ENCODE results near the gene RABGAP1L. TPM values are rescaled to one million over a fixed set of nuclear protein-coding genes. Genes with fewer than 3 reads are reported as not detected.
"Not testable (repeated sequence)": the region's sequence is repeated elsewhere in the genome, so short reads cannot be mapped to it uniquely, and the experiment has no call there.

RABGAP1L gene
- total RNA-seq, 1 experiment from 2014 or later: 76.9 TPM

- no peak for TF ChIP-seq PRDM15 (CRISPR knock-in tag; IDR thresholded peaks at IDR 0.05)
- no peak for TF ChIP-seq ZBTB21 (CRISPR knock-in tag; IDR thresholded peaks at IDR 0.05; ENCODE audit: borderline replicate concordance)
- no peak for TF ChIP-seq TEAD4 (CRISPR knock-in tag; IDR thresholded peaks at IDR 0.05)
- no peak for TF ChIP-seq MXD4 (CRISPR knock-in tag; IDR thresholded peaks at IDR 0.05; ENCODE audit: borderline replicate concordance)
Observed at GRCh38 chr1:174314433-174314832, 155.1 kb downstream of the RABGAP1L start (continued).

GRCh38 chr1:174315239-174315638 is 155.9 kb downstream of the RABGAP1L start:
- no peak overlapping the region for H3K4me3 Mint-ChIP-seq
- ATAC-seq: no peak
- H3K36me3 Mint-ChIP-seq: peaks cover 55% of the 10 kb centered on the region
- peaks cover 80% of the 10 kb centered on the region for H3K9me3 Mint-ChIP-seq
- TF ChIP-seq ZBTB43 (CRISPR knock-in tag; IDR thresholded peaks at IDR 0.05) (no peak), PRRX2 (CRISPR knock-in tag; IDR thresholded peaks at IDR 0.05) (no peak), JAZF1 (CRISPR knock-in tag; IDR thresholded peaks at IDR 0.05) (no peak), TP53 (CRISPR knock-in tag; IDR thresholded peaks at IDR 0.05) (no peak), GABPB1 (CRISPR knock-in tag; IDR thresholded peaks at IDR 0.05) (no peak), ZBTB21 (CRISPR knock-in tag; IDR thresholded peaks at IDR 0.05; ENCODE audit: borderline replicate concordance) (no peak), MLX (CRISPR knock-in tag; IDR thresholded peaks at IDR 0.05) (no peak), ESRRA (CRISPR knock-in tag; IDR thresholded peaks at IDR 0.05; ENCODE audit: borderline replicate concordance) (no peak), ELF4 (CRISPR knock-in tag; IDR thresholded peaks at IDR 0.05; ENCODE audit: low read depth) (no peak), CTCF (IDR thresholded peaks at IDR 0.05) (no peak), CDX4 (CRISPR knock-in tag; IDR thresholded peaks at IDR 0.05; ENCODE audit: borderline replicate concordance) (no peak), ZNF423 (CRISPR knock-in tag; IDR thresholded peaks at IDR 0.05) (no peak), AFF4 (CRISPR knock-in tag; IDR thresholded peaks at IDR 0.05; ENCODE audit: borderline replicate concordance) (no peak), IRF2 (CRISPR knock-in tag; IDR thresholded peaks at IDR 0.05; ENCODE audit: borderline replicate concordance, low read depth) (no peak), E2F4 (CRISPR knock-in tag; IDR thresholded peaks at IDR 0.05; ENCODE audit: borderline replicate concordance, low read depth) (no peak), ZNF232 (CRISPR knock-in tag; IDR thresholded peaks at IDR 0.05) (no peak), RORB (CRISPR knock-in tag; IDR thresholded peaks at IDR 0.05) (no peak), GTF2I (CRISPR knock-in tag; conservative IDR thresholded peaks at IDR 0.05) (no peak), NFE2L1 (CRISPR knock-in tag; IDR thresholded peaks at IDR 0.05) (no peak), OVOL2 (CRISPR knock-in tag; IDR thresholded peaks at IDR 0.05; ENCODE audit: borderline replicate concordance) (no peak)
- no peaks in the 10 kb centered on the region for H3K4me1 Mint-ChIP-seq
- H3K27ac Mint-ChIP-seq: no peak overlapping the region
- CTCF ChIA-PET: no interaction called here
- no peaks in the 10 kb centered on the region for H3K27me3 Mint-ChIP-seq (ENCODE audit: low read depth)
- POLR2A ChIA-PET: no interaction called here
- DNase-seq (ENCODE audit: low spot score): no peak

- H3K4me1 Mint-ChIP-seq; POLR2A ChIA-PET; H3K27me3 Mint-ChIP-seq (ENCODE audit: low read depth); ATAC-seq; H3K27ac Mint-ChIP-seq; DNase-seq (ENCODE audit: low spot score); CTCF ChIA-PET; H3K4me3 Mint-ChIP-seq: not testable (repeated sequence)
- peaks cover 59% of the 10 kb centered on the region for H3K36me3 Mint-ChIP-seq
- H3K9me3 Mint-ChIP-seq: peaks cover 91% of the 10 kb centered on the region
Observed at GRCh38 chr1:174320897-174321296, 161.6 kb downstream of the RABGAP1L start.
